Stimulated activated CD4-positive, alpha-beta T cell treated with anti-CD3 and anti-CD28 coated beads, Interleukin-1b, Interleukin-23, amount 100 ng/mL, for 24 hours (primary cell): ENCODE measurements around the gene ZNF335.
"Not testable (repeated sequence)": the region's sequence is repeated elsewhere in the genome, so short reads cannot be mapped to it uniquely, and the experiment has no call there.

ENCODE experiments used
- DNase-seq, 4 experiments: peaks; one replicate each; pipeline ENCODE4 v3.0.0-alpha.2; 2020; ENCODE audit warnings: low read depth in 4 of 4, low spot score in 1 of 4

The ZNF335 gene

GRCh38 chr20:45935416-45936046 is 36.5 kb downstream of the ZNF335 start:
- no peak for DNase-seq

- DNase-seq, result peak; percentile 90 to 98 (median 96)
These were observed 37.2 kb downstream of the ZNF335 start, which contains the start of gene PCIF1 for GRCh38 chr20:45934586-45935415. TSS of gene PCIF1 (plus strand) at chr20:45934683. CDS start at chr20:45939000, 4,317 bp downstream.

- peak in 1 of 4 experiments; percentile 17 for DNase-seq
These were observed 37.9 kb downstream of the ZNF335 start for GRCh38 chr20:45934046-45934585.

- peak in 3 of 4 experiments; percentile 25 to 54 (median 41) for DNase-seq
These were observed 38.5 kb downstream of the ZNF335 start for GRCh38 chr20:45933266-45934045.

GRCh38 chr20:45931680-45932079 is 40.3 kb downstream of the ZNF335 start:
- not testable (repeated sequence) for DNase-seq

GRCh38 chr20:45927071-45927878 is 44.7 kb downstream of the ZNF335 start:
- DNase-seq, result no peak

- no peak for DNase-seq
These were observed 45.3 kb downstream of the ZNF335 start for GRCh38 chr20:45926731-45927070.

- no peak for DNase-seq
These were observed 46.0 kb downstream of the ZNF335 start for GRCh38 chr20:45925821-45926506.

- DNase-seq, result no peak
These were observed 47.4 kb downstream of the ZNF335 start for GRCh38 chr20:45924391-45925261.

GRCh38 chr20:45921337-45922189 is 50.4 kb downstream of the ZNF335 start:
- DNase-seq, result no peak

- no peak for DNase-seq
These were observed 51.3 kb downstream of the ZNF335 start for GRCh38 chr20:45920462-45921336.

- no peak for DNase-seq
These were observed 52.2 kb downstream of the ZNF335 start for GRCh38 chr20:45919542-45920399.

GRCh38 chr20:45918779-45919537 is 53.0 kb downstream of the ZNF335 start:
- DNase-seq, result no peak

GRCh38 chr20:45918182-45918737 is 53.7 kb downstream of the ZNF335 start:
- DNase-seq, result no peak

GRCh38 chr20:45917790-45918141 is 54.2 kb downstream of the ZNF335 start:
- no peak for DNase-seq
